ENCODE measurements around the gene CLUH.

Gene CLUH, protein sequence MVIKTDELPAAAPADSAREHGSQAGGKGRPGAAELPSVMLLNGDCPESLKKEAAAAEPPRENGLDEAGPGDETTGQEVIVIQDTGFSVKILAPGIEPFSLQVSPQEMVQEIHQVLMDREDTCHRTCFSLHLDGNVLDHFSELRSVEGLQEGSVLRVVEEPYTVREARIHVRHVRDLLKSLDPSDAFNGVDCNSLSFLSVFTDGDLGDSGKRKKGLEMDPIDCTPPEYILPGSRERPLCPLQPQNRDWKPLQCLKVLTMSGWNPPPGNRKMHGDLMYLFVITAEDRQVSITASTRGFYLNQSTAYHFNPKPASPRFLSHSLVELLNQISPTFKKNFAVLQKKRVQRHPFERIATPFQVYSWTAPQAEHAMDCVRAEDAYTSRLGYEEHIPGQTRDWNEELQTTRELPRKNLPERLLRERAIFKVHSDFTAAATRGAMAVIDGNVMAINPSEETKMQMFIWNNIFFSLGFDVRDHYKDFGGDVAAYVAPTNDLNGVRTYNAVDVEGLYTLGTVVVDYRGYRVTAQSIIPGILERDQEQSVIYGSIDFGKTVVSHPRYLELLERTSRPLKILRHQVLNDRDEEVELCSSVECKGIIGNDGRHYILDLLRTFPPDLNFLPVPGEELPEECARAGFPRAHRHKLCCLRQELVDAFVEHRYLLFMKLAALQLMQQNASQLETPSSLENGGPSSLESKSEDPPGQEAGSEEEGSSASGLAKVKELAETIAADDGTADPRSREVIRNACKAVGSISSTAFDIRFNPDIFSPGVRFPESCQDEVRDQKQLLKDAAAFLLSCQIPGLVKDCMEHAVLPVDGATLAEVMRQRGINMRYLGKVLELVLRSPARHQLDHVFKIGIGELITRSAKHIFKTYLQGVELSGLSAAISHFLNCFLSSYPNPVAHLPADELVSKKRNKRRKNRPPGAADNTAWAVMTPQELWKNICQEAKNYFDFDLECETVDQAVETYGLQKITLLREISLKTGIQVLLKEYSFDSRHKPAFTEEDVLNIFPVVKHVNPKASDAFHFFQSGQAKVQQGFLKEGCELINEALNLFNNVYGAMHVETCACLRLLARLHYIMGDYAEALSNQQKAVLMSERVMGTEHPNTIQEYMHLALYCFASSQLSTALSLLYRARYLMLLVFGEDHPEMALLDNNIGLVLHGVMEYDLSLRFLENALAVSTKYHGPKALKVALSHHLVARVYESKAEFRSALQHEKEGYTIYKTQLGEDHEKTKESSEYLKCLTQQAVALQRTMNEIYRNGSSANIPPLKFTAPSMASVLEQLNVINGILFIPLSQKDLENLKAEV (N-terminal part only)

DNA sequence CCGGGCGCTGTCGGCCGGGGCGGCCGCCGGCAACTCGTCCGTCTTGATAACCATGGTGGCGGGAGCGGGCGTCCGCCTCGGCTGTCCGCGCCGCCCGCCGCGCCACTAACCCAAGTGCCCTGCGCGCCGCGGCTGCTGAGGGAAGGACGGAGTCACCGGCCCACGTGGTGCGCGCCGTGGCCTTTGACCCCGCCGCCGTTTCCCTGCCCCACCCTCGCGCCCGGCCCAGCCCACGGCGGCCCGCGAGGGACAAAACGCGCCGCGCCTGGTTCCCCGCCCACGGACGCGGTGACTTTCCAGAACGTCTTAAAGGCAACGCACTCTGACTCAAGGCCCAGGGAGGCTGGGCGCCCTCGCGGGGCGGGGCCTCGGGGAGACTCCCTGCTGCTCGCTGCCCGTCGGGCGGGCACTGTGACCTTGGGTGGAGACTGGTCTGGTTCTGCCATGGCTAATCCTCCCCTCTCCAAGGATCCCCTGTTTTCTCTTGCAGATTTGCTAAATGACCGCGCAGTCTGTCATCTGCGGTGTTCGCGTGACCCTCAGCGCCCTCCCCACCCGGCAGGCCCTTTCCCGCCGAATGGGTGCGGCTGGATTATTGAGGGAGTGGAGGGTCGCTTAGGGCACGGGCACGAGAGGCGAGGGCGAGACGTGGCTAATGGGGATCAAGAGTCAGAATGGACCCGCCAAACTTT is at the start of gene CLUH:
CLUH (minus strand) TSS at position 157 of the 692 bp plus-strand sequence; CDS start at position 54, 103 bp downstream.
- peak; percentile 95 for DNase-seq (ENCODE audit: low read depth)

DNA sequence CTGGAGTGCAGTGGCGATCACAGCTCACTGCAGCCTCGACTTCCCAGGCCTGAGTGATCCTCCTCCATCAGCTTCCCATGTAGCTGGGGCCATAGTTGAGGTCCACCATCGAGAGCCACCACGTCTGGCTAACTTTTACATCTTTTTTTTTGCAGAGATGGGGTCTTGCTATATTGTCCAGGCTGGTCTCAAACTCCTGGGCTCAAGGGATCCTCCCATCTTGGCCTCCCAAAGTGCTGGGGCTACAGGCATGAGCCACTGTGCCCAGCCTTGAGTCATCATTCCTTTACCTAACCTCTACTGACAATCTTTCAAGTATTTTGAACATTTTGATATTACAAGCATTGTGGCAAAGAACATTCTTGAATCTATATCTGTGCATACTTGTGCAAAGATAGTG is 47.3 kb upstream of the CLUH start:
- DNase-seq (ENCODE audit: low read depth) = no peak

DNA sequence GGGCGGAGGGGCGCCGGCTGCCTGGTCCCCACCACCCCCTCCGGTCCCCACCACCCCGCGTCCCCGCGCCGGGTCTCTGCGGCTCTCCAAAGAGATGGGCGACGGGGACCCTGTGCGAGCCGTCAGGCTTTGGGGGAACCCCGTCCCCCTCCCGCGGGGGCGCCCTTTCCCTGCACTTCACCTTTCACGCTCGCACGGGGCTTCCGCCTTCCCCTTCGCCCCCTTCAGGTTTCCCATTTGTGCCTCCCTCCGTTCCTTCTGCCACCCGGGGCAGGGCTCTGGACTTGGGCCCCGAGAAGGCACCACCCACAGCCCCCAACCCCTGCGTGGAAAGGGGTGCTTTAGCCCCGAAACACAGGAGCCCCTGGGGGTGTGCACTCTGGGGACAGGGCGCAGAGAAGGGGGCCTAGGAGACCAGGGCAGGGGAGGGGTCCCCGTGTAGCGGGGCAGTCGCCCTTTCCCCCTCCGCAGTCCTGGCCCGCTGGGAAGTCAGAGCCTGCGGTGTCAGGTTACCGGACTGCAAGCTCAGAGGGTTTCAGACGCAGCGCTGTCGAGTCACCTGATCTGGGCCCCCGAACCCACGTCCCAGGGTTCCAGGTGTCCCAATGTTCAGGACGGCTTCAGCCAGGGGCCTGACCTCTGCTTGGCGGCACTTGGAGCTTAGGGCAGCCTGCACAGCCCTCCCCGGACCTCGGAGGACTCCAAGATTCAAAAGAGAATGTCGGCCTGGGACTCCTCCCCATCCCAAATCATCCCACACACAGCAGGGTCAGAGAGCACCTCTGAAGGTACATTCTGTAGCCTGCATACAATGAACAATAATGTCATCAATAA is 44.5 kb upstream of the CLUH start:
- DNase-seq (ENCODE audit: low read depth) = no peak

DNA sequence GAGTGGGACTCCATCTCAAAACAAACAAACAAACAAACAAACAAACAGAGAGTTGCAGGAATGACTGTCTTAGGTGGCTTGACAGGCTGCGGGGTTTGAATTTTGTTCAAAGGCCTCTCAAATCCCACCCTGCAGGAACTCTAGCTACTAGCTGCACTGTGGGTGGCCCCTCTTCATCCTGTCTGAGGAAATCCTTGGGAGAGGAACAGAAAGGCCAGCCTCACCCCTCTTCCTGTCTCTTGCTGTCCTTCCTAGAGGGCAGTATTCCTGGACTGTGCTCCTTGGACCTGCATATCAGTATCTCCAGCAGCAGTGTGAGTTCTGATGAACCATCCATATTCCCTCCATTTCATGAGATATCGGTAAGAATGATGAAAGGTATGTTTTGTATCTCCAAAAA is 39.9 kb upstream of the CLUH start:
- DNase-seq (ENCODE audit: low read depth) = no peak

DNA sequence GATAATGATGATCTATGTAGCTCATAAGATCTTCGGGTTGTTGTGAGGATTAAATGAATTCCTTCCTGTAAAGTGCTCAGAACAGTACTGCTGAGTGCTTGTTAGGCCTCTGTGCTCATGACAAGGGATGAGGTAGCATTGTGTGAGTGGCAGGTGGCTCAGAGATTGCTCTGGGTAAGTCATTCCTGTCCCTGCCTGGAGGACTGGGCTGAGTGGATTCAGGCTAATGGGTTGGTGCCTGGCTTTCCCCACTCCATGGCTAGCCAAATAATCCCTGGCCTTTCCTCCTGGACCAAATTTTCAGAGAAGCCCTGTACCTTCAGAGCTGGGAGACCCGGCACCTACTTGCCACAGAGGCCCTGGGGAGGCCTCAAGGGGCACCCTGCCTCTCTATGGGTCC is 39.2 kb upstream of the CLUH start:
- DNase-seq (ENCODE audit: low read depth) = no peak

DNA sequence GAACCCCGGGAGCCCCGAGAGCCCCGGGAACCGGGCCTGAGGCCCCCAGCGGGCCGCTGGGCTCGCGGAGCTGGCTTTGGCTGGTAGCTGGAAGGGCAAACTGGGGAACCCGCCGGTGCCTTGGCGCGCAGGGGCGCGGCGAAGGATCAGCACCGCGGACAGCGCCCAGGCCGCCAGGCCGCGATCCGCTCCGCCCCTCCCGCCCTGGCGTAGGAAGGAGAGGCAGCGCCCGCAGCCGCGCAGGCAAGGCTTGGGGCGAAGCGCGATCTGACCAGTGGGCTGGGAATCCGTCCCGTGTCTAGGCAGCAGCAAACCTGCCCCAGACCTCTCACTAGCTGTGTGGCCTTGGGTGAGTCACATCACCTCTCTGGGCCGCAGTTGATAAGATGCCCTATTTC is 38.2 kb upstream of the CLUH start:
- DNase-seq (ENCODE audit: low read depth) = peak; percentile 54

DNA sequence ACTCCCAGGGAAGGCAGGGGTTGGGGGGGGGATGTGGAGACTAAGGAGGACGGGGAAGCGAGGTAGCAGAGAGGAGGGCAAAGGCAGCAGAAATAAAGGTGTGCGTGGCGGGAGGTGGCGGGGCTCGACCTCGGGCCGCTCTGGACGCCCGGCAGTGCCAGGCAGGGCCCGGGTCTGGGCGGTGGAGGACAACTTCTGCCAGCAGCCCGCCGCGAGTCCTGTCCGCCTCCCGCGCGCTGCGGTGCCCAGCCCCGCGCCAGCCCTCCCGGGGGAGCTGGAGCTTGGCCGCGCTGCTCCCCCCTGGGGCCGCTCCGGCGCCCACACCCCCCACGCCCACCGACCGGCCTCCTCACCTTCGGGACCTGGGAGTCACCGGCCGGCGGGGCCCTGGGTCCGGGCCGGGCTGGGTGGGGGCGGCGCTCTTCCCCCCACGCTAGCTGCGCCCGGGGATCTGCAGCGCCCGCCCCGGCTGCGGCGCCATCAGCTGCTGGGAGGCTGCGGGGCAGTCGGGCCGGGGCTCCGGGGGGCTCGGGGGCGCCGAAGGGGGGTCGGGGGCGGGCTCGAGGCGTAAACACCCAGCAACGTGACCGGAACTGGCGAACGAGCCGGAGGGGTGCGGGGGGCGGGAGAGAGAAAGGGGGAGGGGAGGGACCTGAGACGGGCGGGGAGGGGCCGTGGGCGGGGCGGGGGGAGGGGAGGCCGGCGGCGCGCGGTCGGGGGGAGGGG is 37.7 kb upstream of the CLUH start, which contains the start of gene CCDC92B:
CCDC92B (minus strand) TSS at position 595 of the 726 bp plus-strand sequence. CDS start 14,507 bp downstream, outside the sequence.
- no peak for DNase-seq (ENCODE audit: low read depth)

DNA sequence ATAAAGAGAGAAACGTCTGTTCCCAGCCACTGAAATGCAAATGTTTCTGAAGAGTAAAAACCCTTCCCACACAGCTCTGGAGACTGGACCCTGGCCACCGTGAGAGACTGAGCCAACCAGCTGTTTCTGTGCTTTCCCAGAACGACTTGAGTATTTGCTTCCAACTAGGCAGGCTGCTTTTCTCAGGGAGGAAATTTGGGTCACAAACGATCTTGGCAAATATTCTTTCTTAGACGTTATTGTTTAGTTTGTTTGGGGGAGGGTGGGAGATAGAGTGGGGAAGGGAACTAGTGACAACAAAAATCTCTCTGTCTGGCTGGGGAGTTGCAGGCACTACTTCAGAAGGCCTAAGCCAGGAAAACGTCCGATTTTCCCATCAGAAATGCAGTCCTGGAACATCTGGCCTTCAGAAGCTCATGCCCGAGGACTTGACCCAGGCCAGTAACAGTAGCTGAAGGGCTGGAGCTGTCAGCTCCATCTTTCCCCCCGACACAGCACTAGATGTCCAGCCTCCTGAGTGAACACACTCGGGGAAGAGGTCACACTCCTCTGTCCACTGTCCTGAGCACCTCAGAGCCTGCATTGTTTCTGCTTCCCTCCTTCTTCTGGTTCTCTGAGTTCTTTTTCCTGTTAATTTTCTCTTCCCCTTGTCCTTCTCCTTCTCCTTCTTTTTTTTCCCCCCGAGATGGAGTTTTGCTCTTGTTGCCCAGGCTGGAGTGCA is 33.9 kb upstream of the CLUH start:
- DNase-seq (ENCODE audit: low read depth) = no peak

DNA sequence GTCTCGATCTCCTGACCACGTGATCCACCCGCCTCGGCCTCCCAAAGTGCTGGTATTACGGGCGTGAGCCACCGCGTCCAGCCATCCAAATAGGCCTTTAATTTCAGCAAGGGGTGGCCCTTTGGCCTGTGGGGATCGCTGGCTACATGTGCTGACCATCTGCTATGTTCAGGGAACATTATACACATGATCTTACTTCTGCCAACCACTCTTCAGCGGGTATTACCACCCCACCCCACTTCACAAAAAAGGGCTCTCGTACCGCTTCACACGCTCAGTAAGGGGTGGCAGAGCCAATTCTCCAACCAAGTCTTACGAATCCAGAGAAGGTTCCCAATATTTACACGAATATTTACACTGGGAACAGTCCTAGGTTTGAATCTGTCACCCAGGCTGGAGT is 26.1 kb upstream of the CLUH start:
- no peak for DNase-seq (ENCODE audit: low read depth)

DNA sequence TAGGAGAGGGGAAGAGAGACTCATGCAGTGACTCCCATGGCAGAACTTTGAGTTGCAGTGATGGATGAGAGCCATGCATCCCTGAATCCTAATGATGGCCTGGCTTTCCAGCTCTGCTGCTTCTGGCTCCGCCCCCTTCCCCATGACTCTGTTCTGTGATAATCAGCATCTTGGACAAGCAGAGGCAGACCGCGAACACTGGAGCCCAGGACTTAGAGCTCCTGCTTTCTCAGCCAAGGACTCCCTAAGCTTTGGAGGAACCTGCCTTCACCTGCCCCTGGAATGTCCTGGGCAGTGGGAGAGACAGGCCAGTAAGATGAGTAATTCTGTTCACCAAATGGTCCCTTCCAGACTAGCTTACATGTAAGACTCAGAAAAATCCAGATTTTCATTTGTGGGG is 25.4 kb upstream of the CLUH start:
- peak; percentile 12 for DNase-seq (ENCODE audit: low read depth)

DNA sequence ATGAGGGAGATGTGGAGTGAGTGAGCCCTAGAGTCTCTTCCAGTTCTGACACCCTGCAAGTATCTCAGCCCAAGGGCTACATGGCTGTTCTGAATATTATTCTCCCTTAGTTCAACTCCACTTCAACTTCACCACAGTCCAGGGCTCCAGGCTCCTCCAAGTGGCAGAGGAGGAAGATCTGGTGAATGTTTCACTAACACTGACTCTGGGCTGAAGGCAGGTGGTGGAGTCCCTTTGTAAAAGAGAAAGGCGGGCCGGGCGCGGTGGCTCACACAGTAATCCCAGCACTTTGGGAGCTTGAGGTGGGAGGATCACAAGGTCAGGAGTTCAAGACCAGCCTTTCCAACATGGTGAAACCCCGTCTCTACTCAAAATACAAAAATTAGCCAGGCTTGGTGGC is 24.3 kb upstream of the CLUH start:
- no peak for DNase-seq (ENCODE audit: low read depth)

DNA sequence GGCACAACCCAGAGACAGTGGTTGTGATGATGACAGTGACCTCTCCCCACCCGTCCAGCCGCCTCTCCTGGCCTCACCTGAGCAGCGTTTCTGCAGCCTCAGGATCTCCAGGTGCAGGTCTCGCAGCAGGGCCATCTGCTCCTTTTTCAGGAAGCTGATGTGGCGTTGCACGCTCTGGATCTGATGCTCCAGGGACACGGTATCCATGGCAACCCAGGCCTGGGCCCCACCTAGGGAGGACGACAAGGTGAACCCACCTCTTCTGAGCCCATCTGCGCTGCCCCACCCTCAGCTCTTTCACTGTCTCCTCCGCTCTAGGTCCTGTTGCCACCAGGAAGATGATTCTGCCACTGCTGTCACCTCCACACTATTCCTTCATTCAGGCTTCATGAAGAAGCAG is 23.4 kb upstream of the CLUH start:
- no peak for DNase-seq (ENCODE audit: low read depth)

DNA sequence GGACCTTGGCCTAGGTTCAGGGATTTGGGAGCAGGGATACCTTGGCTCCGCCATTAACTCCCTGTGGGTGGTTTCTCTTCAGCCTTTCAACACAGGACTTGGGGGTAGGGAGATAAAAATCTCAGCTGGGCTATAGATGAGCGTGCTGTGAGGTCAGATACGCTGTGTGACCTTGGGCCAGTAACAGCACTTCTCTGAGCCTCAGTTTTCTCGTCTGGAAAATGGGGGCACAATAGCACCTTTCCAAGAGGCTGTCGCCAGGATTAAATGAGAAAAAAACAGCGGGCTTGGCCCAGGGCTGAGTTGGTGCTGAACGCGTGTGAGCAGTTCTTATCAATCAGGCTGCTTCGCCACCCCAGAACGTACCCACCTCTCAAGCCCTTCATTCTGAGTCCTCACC is 20.2 kb upstream of the CLUH start:
- no peak for DNase-seq (ENCODE audit: low read depth)

DNA sequence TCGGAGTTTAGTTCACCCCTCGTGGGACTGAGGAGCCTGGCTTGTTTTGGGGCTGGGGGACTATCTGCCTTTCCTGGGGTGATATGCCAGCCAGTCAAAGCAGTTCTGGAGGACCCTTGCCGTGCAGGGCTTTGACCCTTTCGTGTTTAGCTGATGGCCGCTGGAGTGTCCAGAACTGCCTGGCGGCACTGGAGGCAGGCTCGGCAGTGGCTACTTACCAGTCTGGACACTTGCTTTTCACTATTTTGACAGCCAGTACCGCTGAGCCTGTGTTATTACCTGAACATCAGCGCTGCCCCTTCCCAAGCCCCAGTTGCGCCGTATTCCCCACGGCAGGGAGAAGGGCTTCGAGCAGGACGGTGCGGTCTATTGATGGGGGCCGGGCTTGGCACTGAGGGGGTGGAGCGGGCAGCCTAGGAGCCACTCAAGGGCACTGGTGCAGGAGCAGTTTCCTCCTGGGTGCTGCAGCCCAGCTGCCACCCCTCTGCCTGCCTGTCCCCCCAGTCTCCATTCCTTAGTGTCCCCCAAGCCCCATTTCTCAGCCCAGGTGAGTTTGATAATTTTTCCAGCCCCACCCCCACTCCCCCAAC is 19.3 kb upstream of the CLUH start:
- no peak for DNase-seq (ENCODE audit: low read depth)

DNA sequence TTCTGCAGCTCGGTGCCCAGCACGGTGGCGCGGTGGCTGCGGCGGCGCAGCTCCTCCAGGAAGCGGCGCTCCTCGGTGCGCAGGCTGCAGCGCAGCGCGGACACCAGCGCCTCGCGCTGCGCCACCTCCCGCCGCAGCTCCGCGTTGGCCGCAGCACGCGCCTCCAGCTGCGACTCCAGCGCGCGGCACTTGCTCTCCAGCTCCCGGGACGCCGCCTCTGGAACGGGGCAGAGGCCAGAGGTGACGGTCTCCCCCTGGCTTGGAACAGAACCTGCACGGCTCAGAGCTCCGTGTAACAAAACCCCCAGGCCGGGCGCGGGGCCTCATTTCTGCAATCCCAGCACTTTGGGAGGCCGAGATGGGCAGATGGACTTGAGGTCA is 13.2 kb upstream of the CLUH start:
- DNase-seq (ENCODE audit: low read depth) = no peak

DNA sequence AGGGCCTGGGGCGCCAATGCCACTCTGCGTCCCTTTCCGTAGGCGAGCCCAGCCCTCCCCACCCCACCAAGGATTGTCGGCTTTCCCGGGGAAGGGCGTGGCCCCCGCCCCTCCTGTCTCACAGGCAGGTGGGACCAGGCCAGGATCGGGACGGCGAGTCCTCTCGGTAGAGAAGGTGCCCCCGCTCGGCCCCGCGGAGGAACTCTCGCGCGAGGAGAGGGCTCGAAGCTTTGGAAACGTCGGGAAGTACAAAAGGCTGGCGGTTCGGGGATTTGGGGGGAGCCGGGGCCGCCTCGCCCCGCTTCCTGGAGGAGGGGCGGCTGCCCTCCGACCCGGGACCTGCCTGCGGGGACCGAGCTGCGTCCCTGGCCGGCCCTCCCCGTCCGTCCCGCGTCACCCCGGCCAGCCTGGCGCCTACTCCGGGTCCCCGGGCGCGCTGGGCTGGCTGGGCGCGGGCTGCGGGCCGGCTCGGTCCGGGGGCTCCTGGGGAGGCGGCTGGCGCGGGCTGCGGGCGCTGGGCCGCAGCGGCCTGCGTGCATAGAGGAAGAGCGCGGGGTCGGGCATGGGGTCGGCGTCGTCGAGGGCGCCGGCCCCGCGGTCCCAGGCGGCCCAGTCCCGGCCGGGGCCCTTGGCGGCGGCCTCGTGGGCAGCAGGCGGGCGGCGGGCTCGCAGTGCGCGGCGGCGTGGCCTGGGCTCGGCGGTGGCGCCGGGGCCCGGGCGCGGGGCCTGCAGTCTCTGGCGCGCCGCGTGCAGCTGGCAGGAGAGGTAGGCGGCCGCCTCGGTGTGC is 12.6 kb upstream of the CLUH start:
- DNase-seq (ENCODE audit: low read depth) = no peak

DNA sequence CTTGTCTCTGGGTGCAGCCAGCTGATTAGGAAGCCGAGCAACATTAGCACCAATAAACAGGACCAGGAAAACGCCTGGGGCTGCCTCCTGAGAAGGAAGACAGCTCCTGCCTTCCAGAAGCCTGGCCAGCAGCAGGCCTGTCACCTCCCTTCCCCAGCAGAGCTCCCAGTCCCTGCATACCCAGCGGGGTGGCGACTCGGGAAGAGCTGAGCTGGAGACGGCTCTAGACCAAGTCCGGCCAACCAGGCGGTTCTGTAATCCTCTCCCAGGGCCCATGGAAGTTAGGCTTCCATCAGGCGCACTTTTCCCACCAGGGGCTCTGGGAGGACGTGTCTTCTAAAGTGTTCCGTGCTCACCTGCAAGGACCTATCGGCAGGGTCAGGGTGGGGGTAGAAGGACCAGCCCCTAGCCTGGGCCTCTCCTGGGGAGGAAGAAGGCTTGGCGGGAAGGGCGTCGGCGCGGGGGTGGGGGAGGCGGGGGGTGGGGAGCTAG is 12.0 kb upstream of the CLUH start:
- no peak for DNase-seq (ENCODE audit: low read depth)

DNA sequence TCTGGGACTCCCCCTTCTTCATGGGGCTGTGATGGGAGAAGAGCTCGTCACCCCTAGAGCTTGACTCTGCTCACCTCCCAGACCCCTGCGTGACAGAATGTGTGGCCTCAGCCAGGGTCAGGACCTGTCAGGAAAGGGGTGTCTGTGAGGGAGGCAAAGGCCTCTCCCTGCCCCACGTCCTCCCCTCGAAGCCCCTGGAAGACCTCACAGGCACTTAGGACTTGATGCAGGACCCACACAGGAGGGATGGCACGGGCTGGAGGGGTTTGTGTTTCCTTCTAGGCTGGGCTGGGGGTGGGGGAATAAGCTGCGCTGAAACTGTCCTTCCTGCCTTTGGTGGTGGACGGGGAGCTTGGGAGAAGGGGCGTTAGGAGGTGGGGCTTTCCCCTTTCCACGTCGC is 11.0 kb upstream of the CLUH start:
- DNase-seq (ENCODE audit: low read depth) = no peak

Data from amniotic epithelial cell (primary cell).